Stimulated activated CD8-positive, alpha-beta memory T cell treated with anti-CD3 and anti-CD28 coated beads, Interleukin-15, amount 100 ng/mL, for 4 hours (primary cell): Measurements from ENCODE around the gene IMMP1L.

Experiments used
- DNase-seq, 2 donors: peaks; one replicate each; pipeline ENCODE4 v3.0.0-alpha.2; 2020; ENCODE audit warnings: low read depth in 2 of 2

IMMP1L gene

DNA sequence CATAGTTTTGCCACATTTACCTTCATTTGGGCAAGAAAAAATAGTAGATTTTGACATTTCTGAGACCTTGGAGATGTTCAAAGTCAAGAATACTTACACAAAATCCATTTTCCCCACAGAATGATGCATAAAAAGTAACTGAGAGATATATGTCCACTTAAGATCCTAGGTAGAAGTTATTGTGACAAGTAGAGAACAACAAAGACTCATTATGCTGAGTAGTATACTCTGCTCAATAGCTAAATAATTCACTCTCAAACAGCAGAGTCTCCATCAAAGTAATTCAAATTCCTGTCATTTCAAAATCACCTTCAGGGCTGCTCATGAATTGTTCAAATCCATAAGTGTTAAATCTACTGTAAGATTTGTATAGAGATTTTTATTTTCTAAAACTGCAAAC lies 35.3 kb downstream of the IMMP1L start:
- DNase-seq: no peak

DNA sequence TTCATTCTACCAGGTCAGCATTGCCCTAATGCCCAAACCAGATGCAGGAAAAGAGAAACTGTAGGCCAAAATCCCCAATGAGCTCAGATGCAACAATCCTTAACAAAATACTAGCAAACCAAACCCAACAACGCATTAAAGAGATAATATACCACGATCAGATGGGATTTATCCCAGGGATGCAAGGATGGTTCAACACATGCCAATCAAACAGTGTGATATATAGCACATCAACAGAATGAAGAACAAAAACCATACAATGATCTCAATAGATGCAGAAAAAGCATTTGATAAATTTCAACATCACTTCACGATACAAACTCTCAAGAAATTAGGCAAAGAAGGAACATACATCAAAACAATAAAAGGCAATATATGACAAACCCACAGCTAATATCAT lies 45.0 kb downstream of the IMMP1L start:
- DNase-seq: no peak

DNA sequence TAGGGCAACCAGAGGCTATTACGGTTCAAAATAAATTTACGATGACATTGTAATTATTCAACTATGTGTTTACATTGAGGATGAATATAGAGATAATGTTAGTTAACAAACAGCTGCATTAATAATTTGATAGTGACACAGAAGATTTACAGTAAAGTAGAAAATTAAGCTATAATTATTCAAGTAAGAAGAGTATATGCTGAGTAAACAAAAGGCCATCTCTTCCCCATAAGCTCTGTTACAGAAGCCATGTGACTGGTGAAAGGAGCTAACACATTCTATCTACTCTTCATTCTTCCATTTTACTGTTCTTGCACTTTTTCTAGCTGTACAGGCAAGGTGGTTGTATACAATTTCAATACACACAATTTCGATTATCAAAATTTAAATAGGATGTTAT lies 54.2 kb downstream of the IMMP1L start:
- no peak for DNase-seq

DNA sequence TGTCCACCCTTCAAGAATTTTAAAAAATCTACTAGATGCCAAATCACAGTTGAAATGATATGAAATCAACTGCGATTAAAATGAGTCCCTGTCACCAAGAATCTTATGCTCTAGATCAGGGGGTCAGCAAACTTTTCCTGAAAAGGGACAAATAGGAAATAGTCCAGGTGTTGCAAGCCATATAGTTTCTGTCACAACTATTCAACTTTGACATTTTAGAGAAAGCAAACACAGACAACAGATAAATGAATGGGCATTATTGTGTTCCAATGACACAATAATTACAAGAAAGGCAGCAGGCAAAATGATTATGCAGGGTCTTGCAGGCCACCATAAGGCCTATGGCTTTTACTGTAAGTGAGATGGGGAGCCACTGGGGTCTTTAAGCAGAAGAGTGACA lies 58.6 kb downstream of the IMMP1L start:
- no peak for DNase-seq

DNA sequence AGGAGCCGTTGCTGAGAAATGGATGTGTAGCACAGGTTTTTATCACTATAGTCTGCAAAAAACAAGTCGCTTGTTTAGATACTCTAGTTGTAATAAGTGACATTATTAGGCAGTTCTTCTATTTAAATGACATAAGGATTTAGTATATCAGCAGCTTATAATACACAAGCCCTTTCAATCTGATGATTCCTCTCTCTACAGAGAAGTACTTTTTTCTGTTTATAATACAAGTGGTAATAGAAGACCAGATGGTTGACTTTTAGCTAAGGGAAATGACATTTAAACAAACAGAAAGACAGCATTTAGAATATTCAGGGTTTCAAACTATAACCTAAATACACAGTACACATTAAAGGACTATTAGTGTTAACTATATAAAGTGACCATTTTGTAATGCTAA lies 60.4 kb downstream of the IMMP1L start:
- DNase-seq: no peak

DNA sequence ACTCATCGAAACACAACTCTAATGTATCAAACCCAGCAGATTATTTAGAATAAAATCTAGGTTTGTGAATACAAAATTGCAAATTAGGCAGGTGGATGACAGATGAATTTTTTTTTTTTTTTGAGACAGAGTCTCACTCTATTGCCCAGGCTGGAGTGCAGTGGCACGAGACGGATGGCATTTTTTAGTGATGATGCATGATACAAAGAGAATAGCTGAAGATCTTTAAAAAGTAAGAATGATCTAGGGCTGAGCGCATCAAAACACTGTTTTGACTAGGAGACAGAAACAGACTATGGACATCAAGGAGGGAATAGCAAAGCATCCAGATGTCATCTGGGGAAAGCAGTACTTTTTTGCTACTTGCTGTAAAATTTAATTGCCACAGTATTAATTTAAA lies 63.8 kb downstream of the IMMP1L start:
- no peak for DNase-seq

DNA sequence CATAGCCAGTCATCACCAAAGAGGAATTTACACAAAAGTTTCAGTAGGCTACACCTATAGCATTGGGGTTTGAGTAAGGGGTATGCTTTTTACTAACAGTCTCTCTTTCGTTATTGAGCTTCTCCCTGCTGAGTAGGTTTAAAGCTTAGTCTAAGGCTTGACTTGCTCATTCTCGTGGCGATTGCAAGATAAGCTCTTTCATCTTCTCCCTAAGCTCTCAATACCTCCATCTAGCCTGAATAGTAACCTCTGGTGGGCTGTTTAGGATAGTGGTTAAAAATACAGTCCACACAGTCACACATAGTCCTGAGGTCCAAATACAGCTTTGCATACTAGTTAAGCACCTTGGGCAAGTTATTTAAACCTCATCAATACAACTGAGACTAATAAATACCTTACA lies 65.6 kb downstream of the IMMP1L start:
- DNase-seq: no peak

DNA sequence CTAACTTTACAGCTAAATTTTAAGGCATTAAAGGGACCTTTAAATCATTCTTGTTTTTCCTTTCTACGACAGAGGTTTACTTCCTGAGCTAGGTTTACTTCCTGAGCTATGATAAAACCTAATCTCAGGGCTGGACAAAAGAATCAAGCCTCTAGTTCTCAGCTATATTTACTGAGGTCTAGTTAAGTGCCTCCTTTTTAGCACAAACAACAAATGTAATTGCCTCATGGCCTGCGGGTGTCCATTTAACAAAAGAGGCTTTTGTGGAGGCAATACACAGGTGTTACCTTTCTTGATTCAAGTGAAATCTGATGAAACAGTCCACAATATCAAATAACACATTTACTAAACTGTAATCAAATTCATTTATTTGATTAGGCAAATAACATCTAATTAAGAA lies 67.3 kb downstream of the IMMP1L start:
- no peak for DNase-seq

DNA sequence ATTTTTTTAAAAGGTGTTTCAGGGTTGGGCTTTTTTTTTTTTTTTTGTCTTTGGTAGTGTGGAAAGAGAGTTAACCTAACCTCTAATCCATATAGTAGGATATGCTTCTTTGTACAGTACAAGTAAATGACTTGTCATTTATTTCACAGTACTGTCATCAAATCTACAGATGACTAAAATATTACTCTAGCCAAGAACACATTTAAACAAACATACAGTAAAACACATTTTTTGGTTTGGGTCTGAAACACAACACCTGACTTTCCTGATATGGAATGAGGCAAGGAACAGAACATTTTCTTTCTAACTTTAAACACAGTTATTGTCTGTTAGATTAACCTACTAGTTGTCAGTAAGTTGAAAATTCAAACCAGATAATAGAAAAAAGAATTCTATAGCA lies 68.1 kb downstream of the IMMP1L start:
- DNase-seq: no peak

DNA sequence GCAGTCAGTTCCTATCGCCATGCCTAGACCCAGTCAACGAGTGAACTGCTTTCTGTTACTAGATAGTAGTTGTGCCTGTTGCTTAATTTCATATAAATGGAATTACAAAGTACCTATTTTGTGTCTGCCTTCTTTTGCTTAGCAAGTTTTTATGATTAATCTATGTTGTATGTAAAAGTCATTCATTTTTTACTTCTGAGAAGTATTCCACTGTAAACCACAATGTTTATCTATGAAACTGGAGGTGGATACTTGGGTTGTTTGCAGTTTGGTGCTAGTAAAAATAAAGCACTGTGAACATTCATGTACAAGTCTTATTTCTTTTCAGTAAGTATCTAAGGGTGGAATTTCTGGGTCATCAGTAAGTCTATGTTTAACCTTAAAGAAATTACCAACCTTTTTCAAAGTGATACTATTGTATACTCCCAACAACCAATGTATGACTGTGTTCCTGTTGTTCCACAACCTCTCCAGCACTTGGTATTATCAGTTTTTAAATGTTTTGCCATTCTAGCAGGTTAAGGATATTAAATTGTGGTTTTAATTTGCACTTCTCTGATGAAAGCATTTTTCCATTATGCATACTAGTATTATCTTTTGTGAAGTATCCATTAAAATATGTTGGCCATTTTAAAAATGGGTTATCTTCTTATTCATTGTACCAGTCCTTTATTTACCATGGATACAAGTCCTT lies 71.5 kb downstream of the IMMP1L start:
- no peak for DNase-seq

DNA sequence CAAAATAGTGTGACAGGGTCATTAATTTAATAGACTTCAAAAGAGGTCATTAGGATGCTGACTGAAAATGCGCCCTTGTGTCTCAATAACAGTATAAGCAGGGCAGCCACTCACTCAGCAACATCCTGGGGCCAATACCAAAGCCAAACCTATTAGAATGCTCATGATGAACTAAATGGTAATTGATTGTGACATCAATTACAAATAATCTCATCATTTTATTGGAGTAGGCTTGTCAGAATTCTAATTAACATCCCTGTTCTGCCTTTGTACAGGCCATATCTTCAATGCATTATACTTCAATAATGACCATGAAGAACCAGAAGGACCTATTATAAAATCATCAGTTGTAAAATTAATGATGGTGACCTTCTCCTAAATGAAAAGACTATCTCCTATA lies 75.6 kb downstream of the IMMP1L start:
- no peak for DNase-seq

DNA sequence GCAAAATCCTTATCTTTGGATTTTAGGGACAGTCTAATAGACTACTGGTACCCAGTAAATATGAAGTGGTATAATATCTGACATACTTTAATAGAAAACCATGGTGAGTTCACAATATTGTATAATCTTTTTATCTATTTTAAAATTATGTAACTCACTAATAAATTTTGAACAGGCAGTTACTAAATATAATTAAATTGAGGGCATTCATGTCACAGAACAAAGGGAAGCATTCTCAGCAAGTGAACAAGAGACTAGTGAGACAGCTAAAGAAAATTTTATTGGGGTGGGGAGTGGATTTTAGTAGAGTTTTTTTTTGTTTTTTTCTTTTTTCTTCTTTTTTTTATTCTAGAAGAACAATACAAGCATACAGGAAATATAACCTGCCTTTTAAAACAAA lies 84.8 kb downstream of the IMMP1L start:
- DNase-seq: no peak

DNA sequence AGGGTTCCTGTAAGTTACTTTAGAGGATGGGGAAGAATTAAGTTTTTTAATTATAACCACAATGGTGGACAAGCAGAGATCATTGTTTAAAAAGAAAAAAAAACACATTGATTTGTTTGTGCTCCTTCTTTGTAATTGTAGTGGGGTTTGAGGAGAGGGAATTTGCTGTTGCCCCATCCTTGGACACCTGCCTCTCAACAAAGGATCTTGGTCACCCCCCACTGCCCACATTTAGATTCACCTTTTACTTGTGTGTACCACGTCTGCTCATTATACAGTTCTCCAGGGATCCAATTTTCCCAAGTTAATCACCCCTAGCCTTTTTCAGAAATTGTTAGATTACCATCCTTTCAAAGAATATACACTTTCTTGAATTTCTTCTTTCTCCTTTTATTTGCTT lies 86.7 kb downstream of the IMMP1L start:
- DNase-seq: no peak

DNA sequence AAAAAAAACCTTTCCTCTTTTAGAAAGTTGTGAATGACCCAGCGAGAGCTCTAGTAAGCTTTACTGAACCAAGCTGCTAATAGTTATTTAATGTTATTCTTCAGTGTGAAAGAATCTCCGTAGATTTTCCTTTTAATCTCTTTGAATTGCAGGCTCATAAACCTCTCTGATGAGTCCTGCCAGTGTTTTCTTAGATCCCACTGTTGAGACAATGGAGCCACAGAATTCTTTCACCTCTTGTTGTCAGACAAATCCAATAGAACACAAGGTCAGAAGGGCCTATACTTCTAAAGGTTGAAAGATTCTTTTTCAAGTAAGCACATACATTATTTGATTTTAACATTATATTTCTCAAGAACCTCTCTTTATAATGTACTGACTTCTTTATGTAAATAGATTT lies 87.6 kb downstream of the IMMP1L start:
- no peak for DNase-seq

DNA sequence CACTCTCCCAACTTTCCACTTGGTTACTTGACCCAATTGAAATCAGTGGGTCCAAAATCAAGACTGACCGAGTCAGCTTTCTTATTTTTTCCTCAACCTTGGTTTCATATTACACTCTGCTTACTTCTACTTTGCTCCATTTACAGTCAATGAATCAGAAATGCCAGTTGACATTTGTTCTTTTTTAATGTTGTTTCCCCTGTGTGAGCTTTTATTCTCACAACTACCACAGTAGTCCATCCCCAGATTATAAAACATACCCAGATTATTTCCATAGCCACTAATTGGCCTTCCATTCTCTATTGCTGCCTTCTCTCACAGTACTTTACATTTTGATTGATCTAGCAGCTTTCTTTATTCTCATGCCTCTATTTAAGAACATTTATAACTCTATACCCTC lies 89.8 kb downstream of the IMMP1L start:
- no peak for DNase-seq

DNA sequence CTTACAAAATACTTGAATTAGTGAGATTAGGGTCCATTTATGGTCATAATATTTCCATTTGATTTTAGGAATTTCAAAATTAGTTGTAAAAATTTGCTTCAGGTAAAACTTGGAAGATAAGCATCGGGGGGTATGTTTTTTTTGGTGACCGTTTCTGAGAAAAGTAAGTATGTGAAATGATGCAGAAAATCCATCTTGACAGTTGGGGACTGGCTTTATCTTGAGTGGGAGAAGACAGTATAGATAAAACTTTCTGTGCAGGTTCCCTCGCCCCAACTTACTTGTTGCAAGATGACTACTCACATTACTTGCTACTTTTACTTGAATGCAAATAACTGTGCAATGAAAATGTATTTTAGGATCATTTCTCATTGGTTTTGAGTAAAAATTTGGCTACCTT lies 90.3 kb downstream of the IMMP1L start:
- no peak for DNase-seq

DNA sequence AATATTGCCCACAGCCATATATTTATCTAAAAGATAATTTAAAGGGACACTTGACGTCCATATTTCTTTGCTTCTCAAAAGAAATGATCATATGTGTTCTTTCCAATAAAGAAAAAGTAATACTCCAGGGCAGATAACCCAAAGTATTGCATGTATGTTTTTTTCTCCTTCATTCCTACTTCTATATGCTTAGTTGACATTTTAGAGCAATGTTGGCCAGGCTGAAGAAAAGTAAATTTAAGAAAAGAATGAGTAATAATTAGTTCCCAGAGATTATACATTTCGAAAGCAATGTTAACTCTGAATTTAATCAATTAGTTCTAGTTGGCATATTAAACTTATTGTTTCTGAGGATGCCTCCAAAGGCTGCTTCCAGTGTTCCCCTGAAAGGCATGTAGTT lies 91.6 kb downstream of the IMMP1L start:
- DNase-seq: no peak

DNA sequence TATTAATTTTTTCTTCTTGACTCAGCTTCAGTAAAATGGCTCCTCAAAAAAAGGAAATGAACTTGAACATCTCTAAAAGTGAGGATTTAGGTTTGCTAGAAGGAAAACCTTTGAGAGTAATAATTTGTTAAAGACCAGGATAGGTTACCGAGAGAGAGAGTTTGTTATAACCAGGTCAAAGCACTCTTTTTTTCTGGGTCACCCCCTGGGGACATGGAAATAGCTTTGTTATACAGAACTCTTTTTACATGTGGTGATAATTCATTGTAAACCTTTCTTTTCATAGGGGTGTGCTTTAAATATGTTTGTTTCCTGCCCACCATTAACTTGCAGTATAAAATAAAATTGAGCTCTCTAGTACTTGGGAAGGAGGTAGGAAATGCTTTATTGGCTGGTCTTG lies 92.1 kb downstream of the IMMP1L start:
- no peak for DNase-seq

DNA sequence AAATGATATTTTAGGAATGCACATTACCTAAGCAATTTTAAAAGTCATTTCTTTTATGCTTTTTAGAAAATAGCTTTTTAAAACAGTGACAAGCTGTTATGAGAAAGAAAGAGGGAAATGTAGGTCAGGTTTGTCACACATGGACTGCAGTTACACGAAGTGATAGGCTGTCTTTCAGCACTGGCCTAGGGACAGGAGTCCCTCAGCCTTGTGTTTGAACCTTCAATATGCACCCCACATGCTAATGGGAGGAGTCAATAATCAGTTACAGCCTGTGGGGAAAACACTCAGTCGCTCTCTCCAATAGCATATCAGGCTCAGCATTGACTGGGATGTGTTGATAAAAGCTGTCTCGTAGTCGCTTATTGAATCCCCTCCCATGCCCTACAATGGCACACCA lies 94.0 kb downstream of the IMMP1L start:
- DNase-seq: no peak

DNA sequence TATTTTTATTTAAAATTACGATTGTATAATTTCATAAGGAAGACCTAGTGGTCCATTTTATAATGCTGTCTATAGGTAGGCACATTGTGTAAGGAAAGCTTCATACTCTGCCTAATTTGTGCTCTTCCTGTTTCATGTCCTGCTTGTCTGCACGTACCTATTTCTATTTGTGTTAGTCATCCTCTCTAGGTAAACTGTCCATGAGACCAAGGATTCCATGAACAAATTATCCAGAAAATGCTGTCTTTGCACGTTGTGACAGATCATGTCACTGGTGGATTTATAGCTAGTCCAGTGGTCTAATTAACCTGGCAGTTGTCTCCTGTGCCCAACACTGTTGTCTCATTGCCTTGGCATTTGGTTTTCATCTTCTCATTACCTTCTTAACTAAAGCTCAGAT lies 95.1 kb downstream of the IMMP1L start:
- DNase-seq: no peak

DNA sequence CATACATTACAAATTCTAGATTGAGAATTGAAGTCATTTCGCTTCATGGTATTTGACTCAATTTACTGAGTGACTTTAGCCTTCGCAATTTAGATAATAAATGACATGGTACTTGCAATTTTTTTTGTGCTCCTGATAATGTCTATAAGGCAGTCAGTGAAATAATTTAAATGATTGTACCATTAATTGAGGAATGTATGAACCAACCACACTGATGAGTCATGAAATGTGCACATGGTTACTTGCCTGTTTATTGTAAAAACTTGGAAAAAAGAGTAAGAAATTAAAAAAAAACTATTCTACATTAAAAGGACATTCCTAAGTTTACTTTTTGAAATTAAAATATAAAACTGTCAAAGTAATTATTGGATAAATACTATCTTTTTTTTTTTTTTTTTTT lies 96.5 kb downstream of the IMMP1L start:
- DNase-seq: no peak

DNA sequence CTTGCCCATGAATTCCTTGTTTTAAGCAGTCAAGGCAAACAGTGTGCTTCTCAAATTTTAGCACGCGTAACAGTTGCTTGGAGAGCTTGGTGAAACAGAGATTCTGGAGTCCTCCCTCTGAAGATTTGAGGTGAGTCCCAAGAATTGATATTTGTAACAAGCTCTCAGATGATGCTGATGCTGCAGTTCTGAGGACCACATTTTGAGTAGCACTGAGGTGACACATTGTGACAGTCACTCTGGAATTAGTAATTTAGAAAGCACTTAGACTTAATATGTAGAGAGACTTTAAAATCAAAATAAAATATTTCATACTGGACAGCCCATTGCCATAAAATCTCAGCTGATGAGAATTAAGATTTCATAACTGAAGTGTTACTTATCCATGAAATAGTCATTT lies 101.2 kb downstream of the IMMP1L start:
- DNase-seq: no peak

DNA sequence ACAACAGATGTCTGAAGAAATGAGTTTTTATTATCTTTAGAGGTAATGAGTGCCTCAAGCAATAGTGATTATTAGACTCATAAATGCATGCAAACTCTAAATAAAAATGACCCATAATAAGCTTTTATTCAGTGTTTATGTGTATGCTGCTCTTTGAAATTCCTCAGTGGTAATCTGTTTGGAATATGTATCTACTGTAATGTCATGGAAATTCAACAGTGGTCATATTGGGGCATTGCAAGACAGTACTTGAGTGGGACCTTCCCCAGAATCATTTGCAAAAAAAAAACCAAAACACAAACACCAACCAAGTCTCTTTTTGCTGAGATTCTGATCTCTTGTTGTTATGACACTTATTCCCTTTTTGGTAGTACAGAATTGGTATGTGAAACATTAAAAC lies 104.8 kb downstream of the IMMP1L start:
- no peak for DNase-seq

DNA sequence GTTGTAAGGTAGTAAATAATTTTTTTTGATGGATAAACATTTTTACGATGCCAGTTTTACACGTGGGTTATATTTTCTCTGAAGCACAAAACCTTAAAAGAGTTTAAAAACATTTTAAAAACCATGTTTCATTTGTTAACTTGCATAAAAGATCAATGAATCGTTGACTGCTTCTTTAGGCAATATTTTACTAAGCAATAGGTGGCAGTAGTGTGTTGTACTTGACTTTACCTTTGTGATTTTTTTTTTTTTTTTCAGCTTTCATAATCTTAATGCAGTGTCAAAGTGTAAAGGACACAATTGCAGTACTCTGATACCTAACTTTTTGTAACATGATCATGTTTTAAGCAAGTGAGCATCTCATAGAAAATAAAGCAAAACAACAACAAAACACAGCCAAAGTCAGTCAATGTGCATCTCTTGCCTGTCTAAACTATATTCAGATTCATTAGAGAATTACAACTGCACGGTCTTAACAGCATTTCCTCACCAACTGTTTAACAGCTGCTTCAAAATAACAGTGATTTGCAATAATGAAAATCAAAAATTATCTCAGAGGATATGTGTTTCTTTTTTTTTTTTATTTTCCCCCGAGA lies 112.1 kb downstream of the IMMP1L start:
- DNase-seq: no peak
